ENCODE data around the gene CACNA1G.

The CACNA1G gene

GRCh38 chr17:50584116-50584515 lies 23.6 kb downstream of the CACNA1G start:
- TF ChIP-seq, protein P1, sequence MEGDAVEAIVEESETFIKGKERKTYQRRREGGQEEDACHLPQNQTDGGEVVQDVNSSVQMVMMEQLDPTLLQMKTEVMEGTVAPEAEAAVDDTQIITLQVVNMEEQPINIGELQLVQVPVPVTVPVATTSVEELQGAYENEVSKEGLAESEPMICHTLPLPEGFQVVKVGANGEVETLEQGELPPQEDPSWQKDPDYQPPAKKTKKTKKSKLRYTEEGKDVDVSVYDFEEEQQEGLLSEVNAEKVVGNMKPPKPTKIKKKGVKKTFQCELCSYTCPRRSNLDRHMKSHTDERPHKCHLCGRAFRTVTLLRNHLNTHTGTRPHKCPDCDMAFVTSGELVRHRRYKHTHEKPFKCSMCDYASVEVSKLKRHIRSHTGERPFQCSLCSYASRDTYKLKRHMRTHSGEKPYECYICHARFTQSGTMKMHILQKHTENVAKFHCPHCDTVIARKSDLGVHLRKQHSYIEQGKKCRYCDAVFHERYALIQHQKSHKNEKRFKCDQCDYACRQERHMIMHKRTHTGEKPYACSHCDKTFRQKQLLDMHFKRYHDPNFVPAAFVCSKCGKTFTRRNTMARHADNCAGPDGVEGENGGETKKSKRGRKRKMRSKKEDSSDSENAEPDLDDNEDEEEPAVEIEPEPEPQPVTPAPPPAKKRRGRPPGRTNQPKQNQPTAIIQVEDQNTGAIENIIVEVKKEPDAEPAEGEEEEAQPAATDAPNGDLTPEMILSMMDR (IDR thresholded peaks at IDR 0.05; ENCODE audit: low read depth, low read length) = no peak
- DNase-seq (ENCODE audit: low read depth in 2 of 2) = no peak
- no peak overlapping the region for H3K4me3 ChIP-seq (replicated peaks in 1 of 2; ENCODE audit: low read depth in 2 of 2, low read length in 2 of 2)

DNA sequence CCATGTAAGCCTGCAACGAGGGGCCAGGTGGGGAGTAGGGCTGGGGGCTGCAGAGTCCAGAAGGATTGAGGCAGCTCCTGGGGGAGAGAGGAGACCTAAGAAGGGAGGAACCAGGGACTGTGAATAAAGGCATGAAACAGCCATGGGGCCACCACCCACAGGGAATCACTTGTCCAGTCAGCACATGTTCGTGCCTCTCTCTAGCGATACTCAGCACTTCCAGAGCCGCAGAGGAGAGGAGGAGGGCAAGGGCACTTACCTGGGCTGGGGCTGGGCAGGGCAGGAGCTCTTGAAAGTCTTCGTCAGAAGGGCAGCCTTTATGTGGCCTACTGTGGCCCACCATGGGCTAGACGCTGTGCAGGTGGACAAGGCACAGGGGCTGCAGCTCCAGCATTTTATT lies 24.2 kb downstream of the CACNA1G start:
- H3K4me3 ChIP-seq (replicated peaks in 1 of 2; ENCODE audit: low read depth in 2 of 2, low read length in 2 of 2) = no peak overlapping the region
- no peak for DNase-seq (ENCODE audit: low read depth in 2 of 2)
- TF ChIP-seq, protein P1 (IDR thresholded peaks at IDR 0.05; ENCODE audit: low read depth, low read length) = no peak

DNA sequence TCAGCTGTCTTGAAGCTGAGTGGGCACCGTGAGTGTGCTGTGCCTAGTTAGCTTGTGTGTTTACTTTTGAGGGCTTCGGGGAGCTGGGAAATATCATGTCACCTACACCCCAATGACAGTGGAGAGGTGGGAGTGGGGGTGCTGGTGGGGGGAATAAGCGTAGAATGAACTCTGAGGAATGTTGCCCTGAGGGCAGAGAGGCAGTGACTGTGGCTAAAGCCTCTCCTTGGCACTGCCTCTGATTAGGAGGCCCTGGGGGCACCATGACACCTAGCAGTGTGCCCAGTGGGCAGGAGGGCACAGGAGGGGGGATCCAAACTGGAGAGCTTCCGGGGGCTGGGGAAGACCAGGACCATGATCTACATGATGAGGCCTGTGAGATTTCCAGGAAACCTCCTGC lies 24.8 kb downstream of the CACNA1G start:
- TF ChIP-seq, protein P1 (IDR thresholded peaks at IDR 0.05; ENCODE audit: low read depth, low read length) = no peak
- DNase-seq (ENCODE audit: low read depth in 2 of 2) = no peak
- H3K4me3 ChIP-seq (replicated peaks in 1 of 2; ENCODE audit: low read depth in 2 of 2, low read length in 2 of 2) = no peak overlapping the region

GRCh38 chr17:50585891-50586290 lies 25.4 kb downstream of the CACNA1G start:
- no peak for DNase-seq (ENCODE audit: low read depth in 2 of 2)
- H3K4me3 ChIP-seq (replicated peaks in 1 of 2; ENCODE audit: low read depth in 2 of 2, low read length in 2 of 2) = no peak overlapping the region
- TF ChIP-seq, protein P1 (IDR thresholded peaks at IDR 0.05; ENCODE audit: low read depth, low read length) = no peak

DNA sequence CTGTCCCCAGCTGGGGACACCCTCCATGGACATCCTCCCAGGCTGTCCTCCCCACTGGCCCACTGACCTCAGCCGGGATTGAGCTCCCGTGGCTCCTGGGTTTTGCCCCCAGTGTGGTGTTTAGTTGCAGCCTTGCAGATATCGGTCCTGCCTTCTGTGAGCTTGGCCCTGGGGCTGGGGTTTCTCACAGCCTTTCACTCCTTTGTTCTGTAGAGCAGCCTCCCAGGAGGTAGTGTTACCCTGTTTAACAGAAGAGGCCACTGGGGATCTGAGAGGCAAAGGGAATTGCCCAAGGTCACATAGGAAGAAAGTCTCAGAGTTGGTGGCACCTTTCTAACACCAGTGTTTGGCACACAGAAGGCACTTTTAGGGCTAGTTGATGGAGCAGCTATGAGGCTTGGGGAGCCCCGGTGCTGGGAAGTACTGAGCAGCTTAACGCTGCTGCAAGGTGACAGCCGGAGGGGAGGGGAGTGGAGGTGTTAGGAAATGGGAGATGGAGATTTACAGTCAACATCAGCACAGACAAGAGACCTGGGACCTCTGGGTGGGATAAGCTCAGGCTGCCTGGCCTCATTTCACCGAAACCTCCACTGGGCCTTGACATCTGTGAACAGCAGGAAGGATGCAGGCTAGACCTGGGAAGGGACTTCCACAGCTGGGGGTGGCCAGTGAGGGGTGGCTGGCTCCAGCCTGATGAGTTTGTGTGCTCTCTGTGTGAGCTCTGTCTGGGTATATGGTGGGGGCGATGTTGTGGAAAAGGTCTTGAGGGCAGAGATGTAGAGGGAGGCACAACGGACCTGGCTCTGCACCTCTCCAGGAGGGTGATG lies 26.1 kb downstream of the CACNA1G start:
- TF ChIP-seq, protein P1 (IDR thresholded peaks at IDR 0.05; ENCODE audit: low read depth, low read length) = no peak
- DNase-seq (ENCODE audit: low read depth in 2 of 2) = no peak
- no peak overlapping the region for H3K4me3 ChIP-seq (replicated peaks in 1 of 2; ENCODE audit: low read depth in 2 of 2, low read length in 2 of 2)

- TF ChIP-seq, protein P1 (IDR thresholded peaks at IDR 0.05; ENCODE audit: low read depth, low read length) = no peak
- H3K4me3 ChIP-seq (replicated peaks in 1 of 2; ENCODE audit: low read depth in 2 of 2, low read length in 2 of 2) = no peak overlapping the region
- DNase-seq (ENCODE audit: low read depth in 2 of 2) = no peak
These were observed 27.1 kb downstream of the CACNA1G start for GRCh38 chr17:50587571-50587970.
